Type B pancreatic cell (in vitro differentiated cells): ENCODE results near the gene CRK. TPM values are rescaled to one million over a fixed set of nuclear protein-coding genes. Genes with fewer than 3 reads are reported as not detected.
"Not testable (repeated sequence)": the region's sequence is repeated elsewhere in the genome, so short reads cannot be mapped to it uniquely, and the experiment has no call there.

Experiments used
- DNase-seq: peaks from one replicate; pipeline ENCODE4 v3.0.0; 2021; ENCODE audit warnings: mixed read lengths; ENCODE audit not compliant: unreplicated experiment; ENCODE audit errors: extremely low spot score
- H3K27ac Mint-ChIP-seq: 2 replicates; pipeline ENCODE4 v1.8.0; 2021; ENCODE audit warnings: mild to moderate bottlenecking, mixed read lengths
- H3K27me3 Mint-ChIP-seq: 2 replicates; pipeline ENCODE4 v1.8.0; 2021; ENCODE audit warnings: mixed read lengths
- H3K36me3 Mint-ChIP-seq: 2 replicates; pipeline ENCODE4 v1.8.0; 2021; ENCODE audit warnings: mixed read lengths
- H3K4me1 Mint-ChIP-seq: one replicate; pipeline ENCODE4 v1.8.0; 2021; ENCODE audit warnings: mixed read lengths; ENCODE audit not compliant: unreplicated experiment
- H3K4me3 Mint-ChIP-seq: 2 replicates; pipeline ENCODE4 v1.8.0; 2021; ENCODE audit warnings: mild to moderate bottlenecking, mixed read lengths
- H3K9me3 Mint-ChIP-seq: 2 replicates; pipeline ENCODE4 v1.8.0; 2021; ENCODE audit warnings: mixed read lengths
- total RNA-seq: library from RNA; stranded (reverse); gene quantifications from 2 replicates; pipeline ENCODE4 v1.2.1, GENCODE V29; 2021; ENCODE audit warnings: low replicate concordance
- TF ChIP-seq, protein P1 (sequence below): fragments of 200-600 bp; sonication (generic); conservative IDR thresholded peaks from 2 replicates; pipeline ENCODE4 v1.5.0; 2021; ENCODE audit warnings: antibody characterized with exemption, mild to moderate bottlenecking

Gene CRK
- total RNA-seq, 1 donor from 2014 or later, result 49.5 TPM

DNA sequence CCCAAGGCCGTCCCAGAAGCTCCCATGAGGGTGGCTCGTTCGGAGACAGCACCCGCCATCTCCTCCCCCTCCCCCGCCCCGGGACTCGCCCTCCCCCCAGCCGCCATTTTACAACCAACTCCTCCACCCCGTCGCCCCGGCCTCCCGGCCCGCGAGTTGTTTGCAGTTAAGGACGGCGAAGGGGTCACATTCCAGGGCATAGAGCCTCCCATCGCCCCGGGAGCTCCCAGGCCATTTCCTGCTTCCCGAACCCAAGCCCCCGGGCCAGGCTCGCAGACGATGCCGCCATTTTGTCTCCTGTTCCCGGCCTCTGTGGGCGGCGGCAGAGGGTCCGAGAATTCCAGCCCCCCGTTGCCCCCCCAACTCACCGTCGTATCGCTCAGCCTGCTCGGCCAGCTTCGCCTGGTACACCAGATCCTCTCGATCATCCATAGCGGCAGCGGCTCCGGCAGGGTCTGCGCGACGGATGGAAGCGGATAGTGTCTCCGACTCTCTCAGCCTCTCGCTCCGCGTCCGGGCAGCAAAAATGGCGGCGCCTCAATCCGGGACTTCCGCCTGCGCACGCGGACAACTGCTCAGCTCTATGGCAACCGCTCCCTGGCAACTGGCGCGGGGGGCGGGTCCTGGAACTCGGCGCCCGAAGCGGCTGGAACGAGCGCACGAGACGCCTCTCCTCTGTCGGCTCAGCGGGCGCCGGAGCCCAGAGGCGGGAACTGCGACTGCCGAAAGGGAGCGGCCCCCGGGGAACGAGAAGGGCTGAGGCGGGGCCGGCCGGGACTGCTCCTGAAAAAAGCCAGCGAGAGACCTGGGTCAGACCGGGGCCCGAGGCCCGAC, 56.1 kb downstream of the CRK start, which contains the start of gene YWHAE:
Gene YWHAE (minus strand): TSS at position 544 of the 834 bp plus-strand sequence. CDS start 112 bp downstream, at position 432.
- peaks cover 20% of the 10 kb centered on the region for H3K36me3 Mint-ChIP-seq
- peak; percentile 98 for DNase-seq

DNA sequence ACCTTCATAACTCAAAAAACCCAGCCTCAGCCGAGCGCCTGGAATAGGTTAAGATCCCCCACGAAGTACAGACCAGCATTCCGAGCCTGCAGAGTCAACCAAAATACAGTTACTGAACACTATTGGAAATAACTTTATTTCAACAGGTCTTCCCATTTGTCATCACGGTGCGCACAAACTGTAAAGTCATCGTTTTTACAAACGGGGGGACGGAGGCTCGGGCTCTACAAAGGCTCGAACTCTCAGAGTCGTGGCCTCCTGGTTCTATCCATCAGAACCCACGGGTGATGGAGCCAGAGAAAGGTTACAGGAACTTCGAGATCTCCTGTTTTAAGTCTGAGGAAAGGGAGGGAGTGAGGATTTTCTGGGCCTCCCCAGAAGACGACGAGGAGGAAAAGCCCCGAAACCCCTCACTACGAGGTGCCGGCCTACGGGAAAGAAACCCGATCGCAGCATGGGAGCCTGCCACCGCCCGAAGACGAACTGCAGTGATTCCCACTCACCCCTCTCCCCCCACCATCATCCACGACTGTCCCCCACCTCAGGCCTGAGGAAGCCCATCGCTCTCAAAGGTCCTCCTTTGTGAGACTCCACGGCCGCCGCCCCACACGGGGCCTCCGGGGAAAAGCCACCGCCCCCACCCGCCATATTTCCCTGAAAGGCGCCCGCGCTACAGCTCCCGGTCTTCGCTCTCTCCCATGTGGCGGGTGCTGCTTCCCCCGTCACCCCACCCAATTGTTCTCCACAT, 56.9 kb downstream of the CRK start:
- Mint-ChIP-seq H3K4me1 (peaks cover 17% of the 10 kb centered on the region), H3K27ac (peak overlapping the region; percentile 100), H3K27me3 (peaks cover 4% of the 10 kb centered on the region), H3K9me3 (no peaks in the 10 kb centered on the region), H3K36me3 (peaks cover 20% of the 10 kb centered on the region), H3K4me3 (peak overlapping the region; percentile 100)
- TF ChIP-seq, protein P1, sequence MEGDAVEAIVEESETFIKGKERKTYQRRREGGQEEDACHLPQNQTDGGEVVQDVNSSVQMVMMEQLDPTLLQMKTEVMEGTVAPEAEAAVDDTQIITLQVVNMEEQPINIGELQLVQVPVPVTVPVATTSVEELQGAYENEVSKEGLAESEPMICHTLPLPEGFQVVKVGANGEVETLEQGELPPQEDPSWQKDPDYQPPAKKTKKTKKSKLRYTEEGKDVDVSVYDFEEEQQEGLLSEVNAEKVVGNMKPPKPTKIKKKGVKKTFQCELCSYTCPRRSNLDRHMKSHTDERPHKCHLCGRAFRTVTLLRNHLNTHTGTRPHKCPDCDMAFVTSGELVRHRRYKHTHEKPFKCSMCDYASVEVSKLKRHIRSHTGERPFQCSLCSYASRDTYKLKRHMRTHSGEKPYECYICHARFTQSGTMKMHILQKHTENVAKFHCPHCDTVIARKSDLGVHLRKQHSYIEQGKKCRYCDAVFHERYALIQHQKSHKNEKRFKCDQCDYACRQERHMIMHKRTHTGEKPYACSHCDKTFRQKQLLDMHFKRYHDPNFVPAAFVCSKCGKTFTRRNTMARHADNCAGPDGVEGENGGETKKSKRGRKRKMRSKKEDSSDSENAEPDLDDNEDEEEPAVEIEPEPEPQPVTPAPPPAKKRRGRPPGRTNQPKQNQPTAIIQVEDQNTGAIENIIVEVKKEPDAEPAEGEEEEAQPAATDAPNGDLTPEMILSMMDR, result no peak
- DNase-seq, result peak; percentile 72

More for the DNA sequence above, 56.1 kb downstream of the CRK start, which contains the start of gene YWHAE:
- H3K27ac Mint-ChIP-seq, result peak within 1 kb of the TSS; percentile 100
- peaks cover 12% of the 10 kb centered on the region for H3K4me1 Mint-ChIP-seq
- no peaks in the 10 kb centered on the region for H3K9me3 Mint-ChIP-seq
- TF ChIP-seq, protein P1, result no peak
- H3K4me3 Mint-ChIP-seq, result peak within 1 kb of the TSS; percentile 100
- H3K27me3 Mint-ChIP-seq, result peaks cover 4% of the 10 kb centered on the region

DNA sequence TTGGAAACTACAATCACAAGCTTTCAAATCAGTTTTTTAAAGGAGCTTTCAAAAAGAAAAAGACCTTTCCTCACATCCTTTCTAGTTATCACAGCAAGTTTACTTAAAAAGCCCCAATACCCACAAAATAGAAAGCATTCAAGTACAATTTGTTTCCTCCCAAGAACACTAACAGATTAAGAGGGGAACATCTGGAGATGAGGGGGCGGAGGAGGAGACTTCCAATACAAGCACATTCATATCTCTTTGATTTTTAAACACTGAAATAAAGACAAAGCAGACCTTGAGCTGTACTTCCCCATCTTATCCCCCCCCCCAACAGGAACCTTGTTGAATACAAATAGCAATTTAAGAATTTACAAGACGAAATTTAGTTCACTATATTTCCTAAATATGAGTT, 58.0 kb downstream of the CRK start:
- Mint-ChIP-seq H3K27me3 (peaks cover 4% of the 10 kb centered on the region), H3K27ac (peak overlapping the region; percentile 100), H3K4me1 (peaks cover 22% of the 10 kb centered on the region), H3K36me3 (peaks cover 24% of the 10 kb centered on the region), H3K4me3 (peak overlapping the region; percentile 100), H3K9me3 (no peaks in the 10 kb centered on the region)
- TF ChIP-seq, protein P1, result no peak
- no peak for DNase-seq

DNA sequence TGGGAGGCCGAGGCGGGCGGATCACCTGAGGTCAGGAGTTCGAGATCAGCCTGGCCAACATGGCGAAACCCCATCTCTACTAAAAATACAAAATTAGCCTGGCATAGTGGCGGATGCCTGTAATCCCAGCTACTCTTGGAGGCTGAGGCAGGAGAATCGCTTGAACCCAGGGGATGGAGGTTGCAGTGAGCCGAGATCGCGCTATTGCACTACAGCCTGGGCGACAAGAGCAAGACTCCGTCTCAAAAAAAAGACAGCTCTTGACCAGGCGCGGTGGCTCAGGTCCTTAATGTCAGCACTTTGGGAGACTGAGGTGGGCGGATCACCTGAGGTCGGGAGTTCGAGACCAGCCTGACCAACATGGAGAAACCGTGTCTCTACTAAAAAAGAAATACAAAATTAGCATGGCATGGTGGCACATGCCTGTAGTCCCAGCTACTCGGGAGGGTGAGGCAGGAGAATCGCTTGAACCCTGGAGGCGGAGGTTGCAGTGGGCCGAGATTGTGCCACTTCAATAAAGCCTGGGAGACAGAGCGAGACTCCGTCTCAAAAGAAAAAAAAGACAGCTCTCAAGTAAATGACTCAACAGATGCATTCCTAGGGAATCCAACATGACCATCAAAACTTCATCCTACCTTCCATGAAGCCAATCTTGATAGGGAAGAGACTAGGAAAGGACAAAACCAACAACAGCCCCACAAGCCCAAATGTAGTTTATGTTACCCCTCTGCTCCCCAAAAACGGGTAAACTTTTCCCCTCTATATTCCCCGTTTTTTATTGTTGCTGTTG, 60.0 kb downstream of the CRK start:
- not testable (repeated sequence) for H3K9me3 Mint-ChIP-seq, DNase-seq, H3K27me3 Mint-ChIP-seq
- Mint-ChIP-seq H3K36me3 (peaks cover 27% of the 10 kb centered on the region), H3K27ac (peak overlapping the region; percentile 48), H3K4me3 (peak overlapping the region; percentile 60), H3K4me1 (peaks cover 27% of the 10 kb centered on the region)

DNA sequence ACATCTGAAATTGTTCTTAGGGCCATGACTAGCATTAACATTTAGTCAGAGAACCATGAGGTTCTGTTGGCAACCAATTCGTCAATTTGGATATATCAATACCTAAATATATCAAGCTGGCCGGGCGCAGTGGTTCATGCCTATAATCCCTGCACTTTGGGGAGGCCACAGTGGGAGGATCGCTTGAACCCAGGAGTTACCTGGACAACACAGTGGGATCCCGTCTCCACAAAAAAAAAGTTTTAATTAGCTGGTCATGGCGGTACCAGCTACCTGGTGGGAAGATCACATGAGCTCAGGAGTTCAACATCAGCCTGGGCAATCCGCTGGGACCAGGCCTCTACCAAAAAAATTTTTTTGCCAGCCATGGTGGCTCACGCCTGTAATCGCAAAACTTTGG, 64.5 kb downstream of the CRK start:
- peaks cover 11% of the 10 kb centered on the region for H3K36me3 Mint-ChIP-seq
- no peak overlapping the region for H3K4me3 Mint-ChIP-seq
- no peaks in the 10 kb centered on the region for H3K27me3 Mint-ChIP-seq
- no peak for DNase-seq
- TF ChIP-seq, protein P1, result no peak
- H3K9me3 Mint-ChIP-seq, result no peaks in the 10 kb centered on the region
- peak overlapping the region; percentile 48 for H3K27ac Mint-ChIP-seq
- peaks cover 34% of the 10 kb centered on the region for H3K4me1 Mint-ChIP-seq
